K562 treated with DMSO at 1 percent for 12 hours (cell line): ENCODE measurements around the gene CCM2L. TPM values are rescaled to one million over a fixed set of nuclear protein-coding genes. Genes with fewer than 3 reads are reported as not detected.

Experiments used
- total RNA-seq: library from RNA; unstranded; fragments of 300-600 nt; gene quantifications from 2 replicates; pipeline ENCODE4 v1.2.3, GENCODE V29; 2022; ENCODE audit not compliant: insufficient read depth

The CCM2L gene
- 0.75 TPM in 1 of 2 replicates, not detected in the other for total RNA-seq

DNA sequence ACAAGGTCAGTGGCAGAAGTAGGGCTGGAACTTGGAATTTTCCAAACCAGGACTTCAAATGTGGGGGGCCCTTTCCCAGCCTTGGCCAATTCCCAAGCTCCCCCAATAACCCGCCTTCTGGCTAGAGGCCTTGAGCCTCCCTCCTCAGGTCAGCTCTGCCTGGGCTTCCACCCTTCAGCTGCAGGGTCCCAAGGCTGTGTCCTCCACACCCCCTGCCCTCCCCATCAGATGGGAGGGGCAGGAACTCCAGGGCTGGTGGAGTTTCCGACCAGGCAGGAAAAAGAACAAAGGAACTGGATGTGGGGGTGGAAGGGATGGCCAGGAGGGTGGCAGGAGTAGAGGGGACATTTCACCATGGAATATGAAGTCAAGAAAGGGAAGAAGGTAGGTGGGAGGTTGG, at the start of gene CCM2L:
TSS of gene CCM2L (plus strand) at position 338 of the 400 bp plus-strand sequence. CDS start at position 355, 17 bp downstream.

GRCh38 chr20:31967830-31968249, 42.4 kb upstream of the CCM2L start, which contains the start of gene XKR7:
Gene XKR7, plus strand, starts transcription at chr20:31968151. Its CDS starts 25 bp downstream, at chr20:31968176.

GRCh38 chr20:32052090-32052777, 42.0 kb downstream of the CCM2L start, which contains the start of gene HCK:
Gene HCK, plus strand, starts transcription at chr20:32052242.

Other genes starting within 250 kb of the CCM2L start
- 0.84 and 0.97 TPM in 2 replicates for gene MYLK2, start 191.1 kb upstream of the CCM2L start, total RNA-seq
- not detected in 2 replicates for gene FOXS1, start 164.8 kb upstream of the CCM2L start, total RNA-seq
- 0.67 TPM in 1 of 2 replicates, not detected in the other for gene DUSP15, start 139.9 kb upstream of the CCM2L start, total RNA-seq
- not detected in 2 replicates for gene TTLL9, start 139.8 kb upstream of the CCM2L start, total RNA-seq
- gene PDRG1, start 58.4 kb upstream of the CCM2L start, total RNA-seq: 21.0 and 28.1 TPM in 2 replicates
- not detected in 2 replicates for gene XKR7, start 42.3 kb upstream of the CCM2L start, total RNA-seq
- not detected in 2 replicates for gene HCK, start 41.8 kb downstream of the CCM2L start, total RNA-seq
- 12.4 and 38.3 TPM in 2 replicates for gene TM9SF4, start 99.3 kb downstream of the CCM2L start, total RNA-seq
- 5.1 and 17.3 TPM in 2 replicates for gene PLAGL2, start 197.3 kb downstream of the CCM2L start, total RNA-seq
- gene POFUT1, start 197.4 kb downstream of the CCM2L start, total RNA-seq: 9.3 and 28.7 TPM in 2 replicates